ENCODE measurements around the gene ATG5.

The ATG5 gene

GRCh38 chr6:106290032-106290431, 35.5 kb downstream of the ATG5 start:
- TF ChIP-seq GATA3 (IDR thresholded peaks at IDR 0.05; ENCODE audit: low read depth, low read length) (no peak), GATA2 (IDR thresholded peaks at IDR 0.05; ENCODE audit: low read depth, low read length) (no peak)

GRCh38 chr6:106287215-106287614, 38.3 kb downstream of the ATG5 start:
- TF ChIP-seq GATA2 (IDR thresholded peaks at IDR 0.05; ENCODE audit: low read depth, low read length) (no peak), GATA3 (IDR thresholded peaks at IDR 0.05; ENCODE audit: low read depth, low read length) (no peak)

- TF ChIP-seq GATA3 (IDR thresholded peaks at IDR 0.05; ENCODE audit: low read depth, low read length) (no peak), GATA2 (IDR thresholded peaks at IDR 0.05; ENCODE audit: low read depth, low read length) (no peak)
Measured at GRCh38 chr6:106286746-106287145, 38.8 kb downstream of the ATG5 start.

DNA sequence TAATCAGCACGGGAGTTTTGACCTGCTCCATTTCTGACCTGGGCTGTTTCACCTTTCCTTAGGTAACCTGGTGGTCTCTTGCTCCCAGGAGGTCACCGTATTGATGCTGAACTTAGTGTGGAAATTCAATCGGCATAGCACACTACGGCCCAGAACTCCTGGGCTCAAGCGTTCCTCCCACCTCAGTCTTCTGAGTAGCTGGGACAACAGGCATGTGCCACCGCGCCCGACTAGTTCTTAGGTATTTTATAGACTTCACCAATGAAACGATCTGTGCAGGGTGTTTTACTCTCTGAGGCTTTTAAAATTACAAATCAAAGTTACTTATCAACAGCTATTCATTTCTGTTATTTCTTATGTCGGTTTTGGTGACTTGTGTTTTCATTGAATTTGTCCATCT, 42.1 kb downstream of the ATG5 start:
- TF ChIP-seq GATA3 (IDR thresholded peaks at IDR 0.05; ENCODE audit: low read depth, low read length) = no peak
- TF ChIP-seq GATA2 (IDR thresholded peaks at IDR 0.05; ENCODE audit: low read depth, low read length) = no peak

DNA sequence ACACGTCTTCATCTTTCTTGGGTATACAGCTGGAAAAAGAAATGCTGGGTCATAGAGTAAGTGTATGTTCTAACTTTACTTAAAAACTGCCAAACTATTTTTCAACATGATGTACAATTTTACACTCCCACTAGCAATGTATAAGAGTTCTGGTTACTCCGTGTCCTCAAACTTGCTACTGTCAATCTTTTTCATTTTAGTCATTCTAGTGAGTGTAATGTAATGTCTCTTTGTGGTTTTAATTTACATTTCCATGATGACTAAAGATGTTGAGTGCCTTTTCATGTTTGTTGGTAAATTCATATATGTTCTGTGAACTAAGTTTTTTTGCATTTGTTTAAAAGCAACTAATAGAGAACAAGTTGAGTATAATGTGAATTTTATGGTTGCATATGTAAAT, 43.9 kb downstream of the ATG5 start:
- no peak for TF ChIP-seq GATA2 (IDR thresholded peaks at IDR 0.05; ENCODE audit: low read depth, low read length)
- no peak for TF ChIP-seq GATA3 (IDR thresholded peaks at IDR 0.05; ENCODE audit: low read depth, low read length)

DNA sequence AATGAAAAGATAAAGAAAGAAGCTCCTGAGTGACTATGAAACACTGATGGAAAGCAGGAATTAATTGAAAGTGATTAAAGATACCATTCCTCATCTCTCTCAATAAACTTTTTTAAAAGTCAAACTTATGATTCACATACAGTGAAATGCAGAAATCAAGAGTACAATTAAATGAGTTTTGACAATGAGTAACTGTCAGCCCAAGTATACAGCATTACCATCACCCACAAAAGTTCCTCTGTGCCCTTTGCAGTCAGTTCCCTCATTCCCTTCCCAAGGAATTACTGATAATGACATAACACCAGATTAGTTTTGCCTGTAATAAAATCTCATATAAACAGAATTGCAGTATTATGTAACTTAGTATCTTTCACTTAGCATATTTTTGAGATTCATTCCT, 44.5 kb downstream of the ATG5 start:
- TF ChIP-seq GATA2 (IDR thresholded peaks at IDR 0.05; ENCODE audit: low read depth, low read length) (no peak), GATA3 (IDR thresholded peaks at IDR 0.05; ENCODE audit: low read depth, low read length) (no peak)

DNA sequence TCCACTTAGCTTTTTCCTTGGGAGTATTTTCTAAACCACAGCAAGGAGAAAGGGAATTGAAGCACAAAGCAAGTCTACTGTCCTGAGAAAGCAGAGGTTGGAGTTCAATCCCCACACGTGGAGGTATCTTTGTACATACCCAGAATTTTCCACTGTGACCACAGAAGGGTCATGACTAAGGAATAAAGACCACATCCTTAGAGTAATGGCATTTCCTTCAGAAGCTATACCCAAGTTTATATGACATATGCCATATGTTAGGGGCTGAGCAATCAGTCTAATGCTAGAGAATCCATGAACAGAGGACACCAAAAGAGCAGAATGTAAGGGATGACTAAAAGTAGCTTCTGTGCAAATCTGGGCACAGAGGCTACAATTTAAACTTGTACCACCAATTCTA, 46.4 kb downstream of the ATG5 start:
- no peak for TF ChIP-seq GATA3 (IDR thresholded peaks at IDR 0.05; ENCODE audit: low read depth, low read length)
- no peak for TF ChIP-seq GATA2 (IDR thresholded peaks at IDR 0.05; ENCODE audit: low read depth, low read length)

- no peak for TF ChIP-seq GATA2 (IDR thresholded peaks at IDR 0.05; ENCODE audit: low read depth, low read length)
- no peak for TF ChIP-seq GATA3 (IDR thresholded peaks at IDR 0.05; ENCODE audit: low read depth, low read length)
Measured at GRCh38 chr6:106275692-106276091, 49.9 kb downstream of the ATG5 start.

GRCh38 chr6:106273087-106273486, 52.5 kb downstream of the ATG5 start:
- TF ChIP-seq GATA3 (IDR thresholded peaks at IDR 0.05; ENCODE audit: low read depth, low read length) (no peak), GATA2 (IDR thresholded peaks at IDR 0.05; ENCODE audit: low read depth, low read length) (no peak)

GRCh38 chr6:106272287-106272686, 53.3 kb downstream of the ATG5 start:
- TF ChIP-seq GATA2 (IDR thresholded peaks at IDR 0.05; ENCODE audit: low read depth, low read length) = no peak
- TF ChIP-seq GATA3 (IDR thresholded peaks at IDR 0.05; ENCODE audit: low read depth, low read length) = no peak

DNA sequence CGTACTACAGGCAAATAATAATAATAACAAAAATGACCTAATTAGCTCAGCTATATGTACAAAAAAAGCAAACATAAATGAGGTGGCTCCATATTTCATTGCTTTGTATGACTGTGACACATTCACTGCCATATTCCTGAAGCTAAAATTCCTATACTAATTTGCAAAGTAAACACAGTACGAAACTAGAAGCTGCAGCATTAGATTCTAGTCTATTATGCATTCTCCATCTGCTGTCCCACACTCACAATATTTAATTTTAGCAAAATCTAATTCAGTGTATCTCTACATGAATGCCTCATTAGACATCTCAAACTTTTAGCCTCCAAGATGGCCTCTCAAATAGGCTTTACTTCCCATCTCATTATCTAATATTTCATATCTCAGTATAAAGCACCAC, 55.1 kb downstream of the ATG5 start:
- no peak for TF ChIP-seq GATA2 (IDR thresholded peaks at IDR 0.05; ENCODE audit: low read depth, low read length)
- no peak for TF ChIP-seq GATA3 (IDR thresholded peaks at IDR 0.05; ENCODE audit: low read depth, low read length)

- TF ChIP-seq GATA3 (IDR thresholded peaks at IDR 0.05; ENCODE audit: low read depth, low read length) = no peak
- no peak for TF ChIP-seq GATA2 (IDR thresholded peaks at IDR 0.05; ENCODE audit: low read depth, low read length)
Measured at GRCh38 chr6:106258726-106259125, 66.8 kb downstream of the ATG5 start.

GRCh38 chr6:106257195-106257594, 68.4 kb downstream of the ATG5 start:
- TF ChIP-seq GATA3 (IDR thresholded peaks at IDR 0.05; ENCODE audit: low read depth, low read length) (no peak), GATA2 (IDR thresholded peaks at IDR 0.05; ENCODE audit: low read depth, low read length) (no peak)

- TF ChIP-seq GATA3 (IDR thresholded peaks at IDR 0.05; ENCODE audit: low read depth, low read length) = no peak
- no peak for TF ChIP-seq GATA2 (IDR thresholded peaks at IDR 0.05; ENCODE audit: low read depth, low read length)
Measured at GRCh38 chr6:106256201-106256968, 69.2 kb downstream of the ATG5 start.

DNA sequence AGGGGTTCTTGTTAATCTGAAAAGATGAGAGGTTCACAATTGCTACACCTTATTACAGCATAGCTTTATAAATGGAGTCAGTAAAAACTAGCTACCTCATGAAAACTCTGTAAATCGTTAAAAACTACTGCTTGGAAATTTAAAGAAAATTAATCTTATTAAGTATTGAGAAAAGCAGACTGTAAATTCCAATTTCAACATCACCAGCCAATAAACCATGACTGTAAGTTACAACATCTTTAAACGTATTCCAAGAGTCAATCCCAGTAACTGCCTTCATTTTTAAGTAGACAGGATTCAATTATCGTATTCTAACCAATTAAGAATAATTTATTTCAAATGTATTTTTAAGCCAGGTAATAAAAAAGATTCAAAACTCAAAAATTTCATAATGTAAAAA, 70.3 kb downstream of the ATG5 start:
- TF ChIP-seq GATA2 (IDR thresholded peaks at IDR 0.05; ENCODE audit: low read depth, low read length) (no peak), GATA3 (IDR thresholded peaks at IDR 0.05; ENCODE audit: low read depth, low read length) (no peak)

DNA sequence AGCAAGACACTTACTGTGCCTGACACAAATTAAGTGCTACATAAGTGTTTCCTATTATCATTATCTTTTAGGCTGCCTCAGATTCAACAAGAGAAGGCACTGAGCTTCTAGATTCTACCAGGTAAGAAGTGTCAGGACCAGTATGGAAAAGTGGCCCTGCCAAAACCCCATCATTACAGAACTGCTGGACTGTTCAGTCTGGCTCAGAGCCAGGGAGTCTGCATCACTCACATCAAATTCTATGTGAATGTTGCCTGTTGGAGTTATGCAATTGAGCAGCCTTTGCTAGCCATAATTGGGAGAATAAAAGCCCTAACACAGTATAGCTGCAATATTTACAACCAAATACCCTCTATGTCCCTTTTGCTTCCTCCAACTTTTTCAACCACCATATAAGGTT, 70.9 kb downstream of the ATG5 start:
- no peak for TF ChIP-seq GATA2 (IDR thresholded peaks at IDR 0.05; ENCODE audit: low read depth, low read length)
- TF ChIP-seq GATA3 (IDR thresholded peaks at IDR 0.05; ENCODE audit: low read depth, low read length) = no peak
